ENCODE results near the gene RPN2.

DNA sequence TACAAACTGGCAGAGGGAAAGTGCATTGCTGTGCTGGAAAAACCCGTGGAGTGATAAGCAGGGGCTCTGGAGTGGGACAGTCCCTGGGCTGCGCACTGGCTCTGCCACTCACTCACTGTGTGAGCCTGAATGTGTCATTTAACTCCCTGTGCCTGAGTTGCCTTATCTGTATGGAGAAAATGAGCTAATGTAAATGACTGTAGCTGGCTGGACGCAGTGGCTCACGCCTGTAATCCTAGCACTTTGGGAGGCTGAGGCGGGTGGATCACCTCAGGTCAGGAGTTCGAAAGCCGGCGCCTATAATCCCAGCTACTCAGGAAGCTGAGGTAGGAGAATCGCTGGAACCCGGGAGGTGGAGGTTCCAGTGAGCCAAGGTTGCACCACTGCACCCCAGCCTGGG, 18.4 kb upstream of the RPN2 start:
- TF ChIP-seq, protein P1, sequence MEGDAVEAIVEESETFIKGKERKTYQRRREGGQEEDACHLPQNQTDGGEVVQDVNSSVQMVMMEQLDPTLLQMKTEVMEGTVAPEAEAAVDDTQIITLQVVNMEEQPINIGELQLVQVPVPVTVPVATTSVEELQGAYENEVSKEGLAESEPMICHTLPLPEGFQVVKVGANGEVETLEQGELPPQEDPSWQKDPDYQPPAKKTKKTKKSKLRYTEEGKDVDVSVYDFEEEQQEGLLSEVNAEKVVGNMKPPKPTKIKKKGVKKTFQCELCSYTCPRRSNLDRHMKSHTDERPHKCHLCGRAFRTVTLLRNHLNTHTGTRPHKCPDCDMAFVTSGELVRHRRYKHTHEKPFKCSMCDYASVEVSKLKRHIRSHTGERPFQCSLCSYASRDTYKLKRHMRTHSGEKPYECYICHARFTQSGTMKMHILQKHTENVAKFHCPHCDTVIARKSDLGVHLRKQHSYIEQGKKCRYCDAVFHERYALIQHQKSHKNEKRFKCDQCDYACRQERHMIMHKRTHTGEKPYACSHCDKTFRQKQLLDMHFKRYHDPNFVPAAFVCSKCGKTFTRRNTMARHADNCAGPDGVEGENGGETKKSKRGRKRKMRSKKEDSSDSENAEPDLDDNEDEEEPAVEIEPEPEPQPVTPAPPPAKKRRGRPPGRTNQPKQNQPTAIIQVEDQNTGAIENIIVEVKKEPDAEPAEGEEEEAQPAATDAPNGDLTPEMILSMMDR (IDR thresholded peaks at IDR 0.05 in 8 of 11, conservative IDR thresholded peaks at IDR 0.05 in 3 of 11), result no peak
- no peak for TF ChIP-seq POLR2AphosphoS5 (IDR thresholded peaks at IDR 0.05)
- no peak for TF ChIP-seq POLR2A (IDR thresholded peaks at IDR 0.05)
